B cell (primary cell): ENCODE data around the gene INPP5B. TPM values are rescaled to one million over a fixed set of nuclear protein-coding genes. Genes with fewer than 3 reads are reported as not detected.

ENCODE experiments used
- ATAC-seq: fragments of 200-7000 bp; cut with Tn5 transposase; one replicate; pipeline ENCODE4 v1.10.0; 2021; ENCODE audit warnings: low read depth, mild to moderate bottlenecking, moderate number of reproducible peaks, moderate library complexity
- CTCF ChIA-PET: fragments of 350-600 bp; sonication (Branson Sonifier 250); formaldehyde crosslinking; loops from one replicate; lab custom pipeline; 2021; ENCODE audit warnings: antibody characterized with exemption, inconsistent platforms; lab: Charles Lee
- POLR2A ChIA-PET: fragments of 350-600 bp; sonication (Branson Sonifier 250); formaldehyde crosslinking; loops from one replicate; lab custom pipeline; 2021; ENCODE audit warnings: antibody characterized with exemption; lab: Charles Lee
- DNase-seq: peaks from one replicate; pipeline ENCODE4 v3.0.0; 2013
- H2AFZ ChIP-seq: 2 replicates; pipeline ENCODE4 v1.6.1; 2012; ENCODE audit warnings: mild to moderate bottlenecking, low read depth, low read length; ENCODE audit not compliant: insufficient read depth, poor library complexity, severe bottlenecking
- H3K27ac ChIP-seq, 2 donors: 1 replicate in 1 of 2; 2 replicates in 1 of 2; pipeline ENCODE4 v1.5.1; 2012 to 2013; ENCODE audit warnings: low read length in 2 of 2, mild to moderate bottlenecking in 2 of 2, moderate library complexity in 1 of 2
- H3K27me3 ChIP-seq, 4 experiments: fragments of 200-600 bp in 1 of 4; sonication (generic) in 1 of 4; replicated peaks in 1 of 4; 1 replicate in 2 of 4; 2 replicates in 2 of 4; pipeline versions ENCODE4 v1.6.1 to v1.7.0; 2013 to 2016; ENCODE audit warnings: low read length in 3 of 4, mild to moderate bottlenecking in 2 of 4, mixed read lengths in 1 of 4, moderate library complexity in 1 of 4; ENCODE audit not compliant: insufficient read depth in 4 of 4, control insufficient read depth in 3 of 4; ENCODE audit errors: control extremely low read depth in 1 of 4
- H3K36me3 ChIP-seq, 2 experiments: replicated peaks in 1 of 2; 1 replicate in 1 of 2; 2 replicates in 1 of 2; pipeline versions ENCODE4 v1.6.1 to v1.7.1; 2013; ENCODE audit warnings: low read length in 1 of 2; ENCODE audit not compliant: insufficient read depth in 2 of 2, control insufficient read depth in 1 of 2; ENCODE audit errors: control extremely low read depth in 1 of 2, extremely low read depth in 1 of 2
- H3K4me1 ChIP-seq, 2 donors: fragments of 200-600 bp in 1 of 2; sonication (generic) in 1 of 2; 1 replicate in 1 of 2; 2 replicates in 1 of 2; pipeline versions ENCODE4 v1.5.1 to v1.6.1; 2013 to 2017; ENCODE audit warnings: low read length in 2 of 2; ENCODE audit not compliant: control insufficient read depth in 2 of 2, insufficient read depth in 2 of 2
- H3K4me2 ChIP-seq: replicated peaks from 2 replicates; pipeline ENCODE3; 2012; ENCODE audit warnings: mild to moderate bottlenecking, low read depth, low read length; ENCODE audit not compliant: poor library complexity, severe bottlenecking
- H3K4me3 ChIP-seq, 5 experiments: fragments of 200-600 bp in 1 of 5; sonication (generic) in 1 of 5; 1 replicate in 3 of 5; 2 replicates in 2 of 5; pipeline versions ENCODE4 v1.5.1 to v1.7.0; 2011 to 2016; ENCODE audit warnings: low read length in 4 of 5, mild to moderate bottlenecking in 4 of 5, low read depth in 2 of 5, control low read depth in 1 of 5, moderate library complexity in 1 of 5; ENCODE audit not compliant: insufficient read depth in 1 of 5; ENCODE audit errors: control extremely low read depth in 1 of 5, extremely low read depth in 1 of 5
- H3K79me2 ChIP-seq: fragments of 200-600 bp; sonication (generic); one replicate; pipeline ENCODE4 v1.6.0; 2016; ENCODE audit warnings: low read length; ENCODE audit not compliant: control insufficient read depth, insufficient read depth
- H3K9ac ChIP-seq: fragments of 200-600 bp; sonication (generic); 2 replicates; pipeline ENCODE4 v1.6.1; 2017; ENCODE audit warnings: mild to moderate bottlenecking, low read length, moderate library complexity
- H3K9me3 ChIP-seq, 3 donors: one replicate each; pipeline versions ENCODE4 v1.6.1 to v1.7.1; 2013; ENCODE audit warnings: low read length in 2 of 3; ENCODE audit not compliant: control insufficient read depth in 2 of 3, insufficient read depth in 1 of 3; ENCODE audit errors: control extremely low read depth in 1 of 3
- H4K20me1 ChIP-seq: 2 replicates; pipeline ENCODE4 v1.6.0; 2012; ENCODE audit warnings: mild to moderate bottlenecking, low read length; ENCODE audit not compliant: insufficient read depth, control insufficient read depth, poor library complexity, severe bottlenecking
- H3K27ac Mint-ChIP-seq: one replicate; pipeline ENCODE4 v1.8.0; 2021; ENCODE audit warnings: mixed read lengths
- H3K27me3 Mint-ChIP-seq: one replicate; pipeline ENCODE4 v1.8.0; 2021; ENCODE audit warnings: mixed read lengths
- H3K4me1 Mint-ChIP-seq: one replicate; pipeline ENCODE4 v1.8.0; 2021; ENCODE audit warnings: mixed read lengths
- H3K4me3 Mint-ChIP-seq: one replicate; pipeline ENCODE4 v1.8.0; 2021; ENCODE audit warnings: mixed read lengths
- H3K9me3 Mint-ChIP-seq: one replicate; pipeline ENCODE4 v1.8.0; 2022; ENCODE audit warnings: mixed read lengths; ENCODE audit not compliant: insufficient read depth
- CTCF ChIP-seq: fragments of 200-600 bp; IDR thresholded peaks from one replicate; pipeline ENCODE4 v1.8.0; 2022; ENCODE audit warnings: antibody characterized with exemption, mild to moderate bottlenecking
- EZH2 ChIP-seq: IDR thresholded peaks from 2 replicates; pipeline ENCODE4 v1.6.1; 2012; ENCODE audit warnings: borderline replicate concordance, low read depth, mild to moderate bottlenecking, moderate library complexity, low read length; ENCODE audit not compliant: insufficient read depth, poor library complexity, severe bottlenecking
- WGBS: methylation state at CpG from one replicate; pipeline ENCODE4 v1.1.5; 2013; ENCODE audit warnings: missing lambda C conversion rate; ENCODE audit not compliant: insufficient coverage; 5-methylcytosine and 5-hydroxymethylcytosine counted together
- intact Hi-C: fragments of 100-400 bp; cut with micrococcal nuclease; formaldehyde crosslinking; loops from one replicate; pipeline ENCODE4 v1.10.0; 2022
- polyA plus RNA-seq: library from polyadenylated mRNA; depleted of rRNA; stranded (reverse); fragments of >200 nt; gene quantifications from 2 replicates; pipeline ENCODE4 v1.2.3, GENCODE V29; 2012
- total RNA-seq, 2 donors: library from RNA; stranded (reverse); fragments of 120-200 nt in 1 of 2; gene quantifications; 1 replicate in 1 of 2; 2 replicates in 1 of 2; pipeline versions ENCODE4 v1.2.3 to v1.2.4, GENCODE V29; 2013 to 2022

The INPP5B gene
- total and polyA plus RNA-seq, 2 donors (not counting 1 experiment from before 2014, with no cell fraction given): 45.4 to 63.3 TPM

GRCh38 chr1:37875833-37876232, 71.0 kb downstream of the INPP5B start:
- no peak overlapping the region for H3K4me3 ChIP-seq
- CTCF ChIA-PET: interaction anchor here (0.5 to 0.9 kb wide), 3 partner anchors 70 to 569 kb away, joined by 3 to 4 read pairs (median 4); no protein-coding TSS in a partner anchor
- H3K79me2 ChIP-seq: no peaks in the 10 kb centered on the region
- H3K27me3 ChIP-seq: no peaks in the 10 kb centered on the region
- WGBS: 100% methylated on average over 1 of the region's 1 CpG
- ATAC-seq (no peak), DNase-seq (no peak)
- TF ChIP-seq EZH2 (no peak), CTCF (no peak)
- intact Hi-C loops: no loop called here
- no peaks in the 10 kb centered on the region for H4K20me1 ChIP-seq
- H3K4me2 ChIP-seq: no peak overlapping the region
- no peaks in the 10 kb centered on the region for H3K4me1 ChIP-seq
- H3K9me3 ChIP-seq: no peaks in the 10 kb centered on the region
- POLR2A ChIA-PET: no interaction called here
- no peak overlapping the region for H3K9ac ChIP-seq
- Mint-ChIP-seq H3K27me3 (no peaks in the 10 kb centered on the region), H3K4me1 (no peaks in the 10 kb centered on the region), H3K4me3 (no peak overlapping the region), H3K27ac (no peak overlapping the region), H3K9me3 (no peaks in the 10 kb centered on the region)
- H2AFZ ChIP-seq: no peak overlapping the region
- peaks cover 15 to 59% of the 10 kb centered on the region in 2 experiments for H3K36me3 ChIP-seq
- H3K27ac ChIP-seq: no peak overlapping the region

- no peaks in the 10 kb centered on the region for H3K4me1 Mint-ChIP-seq
- H3K9me3 ChIP-seq: no peaks in the 10 kb centered on the region
- no CpG with 5 or more reads among the region's 1 CpG for WGBS
- intact Hi-C loops: no loop called here
- no peak overlapping the region for H3K4me3 Mint-ChIP-seq
- H3K27ac Mint-ChIP-seq: no peak overlapping the region
- ATAC-seq (no peak), DNase-seq (no peak)
- H4K20me1 ChIP-seq: no peaks in the 10 kb centered on the region
- no peaks in the 10 kb centered on the region for H3K9me3 Mint-ChIP-seq
- no peak overlapping the region for H3K27ac ChIP-seq
- TF ChIP-seq EZH2 (no peak), CTCF (no peak)
- H3K4me3 ChIP-seq: no peak overlapping the region
- H3K27me3 Mint-ChIP-seq: no peaks in the 10 kb centered on the region
- no peak overlapping the region for H3K4me2 ChIP-seq
- no peaks in the 10 kb centered on the region for H3K79me2 ChIP-seq
- H2AFZ ChIP-seq: no peak overlapping the region
- H3K4me1 ChIP-seq: no peaks in the 10 kb centered on the region
- H3K9ac ChIP-seq: no peak overlapping the region
- peaks cover 24 to 52% of the 10 kb centered on the region in 2 experiments for H3K36me3 ChIP-seq
- H3K27me3 ChIP-seq: no peaks in the 10 kb centered on the region
- ChIA-PET CTCF (interaction anchor here (1.1 to 1.7 kb wide), 4 partner anchors 12 to 63 kb away, joined by 3 to 7 read pairs (median 4); partner anchors contain the start of gene MTF1), POLR2A (no interaction called here)
These were observed 74.2 kb downstream of the INPP5B start for GRCh38 chr1:37872692-37873091.
